Measurements from ENCODE around the gene REXO5. TPM values are rescaled to one million over a fixed set of nuclear protein-coding genes. Genes with fewer than 3 reads are reported as not detected.
A peak's percentile ranks its signal among the peaks of the same experiment; 100 is the strongest.

REXO5 gene
- total and polyA plus RNA-seq, 7 donors, result 0.63 to 1.8 (median 1.1) TPM

- WGBS, 3 donors, result 93 to 97% (median 94%) methylated on average over 2 of the region's 2 CpGs
- Histone ChIP-seq H3K4me1 (no peaks in the 10 kb centered on the region), H3K4me3 (no peak overlapping the region), H3K36me3 (ENCODE audit: insufficient read depth in 1 of 2, low read depth in 1 of 2) (no peaks in the 10 kb centered on the region), H3K27ac (no peak overlapping the region), H3K27me3 (ENCODE audit: insufficient read depth in 3 of 3, low read length in 2 of 3) (no peaks in the 10 kb centered on the region), H3K9me3 (no peaks in the 10 kb centered on the region)
- ATAC-seq, result no peak
- DNase-seq, result no peak
- intact Hi-C loops (cut with DNase I), result no loop called here
- no peak for TF ChIP-seq CTCF (IDR thresholded peaks at IDR 0.05)
Measured at GRCh38 chr16:20839504-20839903, 33.2 kb downstream of the REXO5 start.

GRCh38 chr16:20844054-20844453, 37.7 kb downstream of the REXO5 start:
- H3K36me3 ChIP-seq (ENCODE audit: insufficient read depth in 1 of 2, low read depth in 1 of 2), result no peaks in the 10 kb centered on the region
- H3K4me3 ChIP-seq, result no peak overlapping the region
- H3K27me3 ChIP-seq (ENCODE audit: insufficient read depth in 3 of 3, low read length in 2 of 3), result no peaks in the 10 kb centered on the region
- intact Hi-C loops (cut with DNase I), result no loop called here
- H3K4me1 ChIP-seq, result no peaks in the 10 kb centered on the region
- DNase-seq (no peak), ATAC-seq (no peak)
- no peak overlapping the region for H3K27ac ChIP-seq
- WGBS, 3 donors, result 92 to 98% (median 96%) methylated on average over 2 of the region's 2 CpGs
- H3K9me3 ChIP-seq, result no peaks in the 10 kb centered on the region
- TF ChIP-seq CTCF (IDR thresholded peaks at IDR 0.05), result no peak

- Histone ChIP-seq H3K36me3 (ENCODE audit: insufficient read depth in 1 of 2, low read depth in 1 of 2) (no peaks in the 10 kb centered on the region), H3K27ac (no peak overlapping the region), H3K9me3 (no peaks in the 10 kb centered on the region), H3K27me3 (ENCODE audit: insufficient read depth in 3 of 3, low read length in 2 of 3) (no peaks in the 10 kb centered on the region), H3K4me3 (no peak overlapping the region), H3K4me1 (no peaks in the 10 kb centered on the region)
- ATAC-seq (no peak), DNase-seq (no peak)
- no peak for TF ChIP-seq CTCF (IDR thresholded peaks at IDR 0.05)
- WGBS, 3 donors, result 68 to 78% (median 78%) methylated on average over 3 of the region's 3 CpGs
- intact Hi-C loops (cut with DNase I), result no loop called here
Measured at GRCh38 chr16:20844588-20844987, 38.3 kb downstream of the REXO5 start.

- H3K4me3 ChIP-seq, result no peak overlapping the region
- H3K4me1 ChIP-seq, result peaks cover 4% of the 10 kb centered on the region
- H3K27ac ChIP-seq, result no peak overlapping the region
- no peak for TF ChIP-seq CTCF (IDR thresholded peaks at IDR 0.05)
- intact Hi-C loops (cut with DNase I), result no loop called here
- no peaks in the 10 kb centered on the region for H3K36me3 ChIP-seq (ENCODE audit: insufficient read depth in 1 of 2, low read depth in 1 of 2)
- DNase-seq, result peak in 1 of 2 donors; percentile 39
- no peaks in the 10 kb centered on the region for H3K9me3 ChIP-seq
- ATAC-seq, result peak in 3 of 4 donors; percentile 33 to 53 (median 46)
- WGBS, 3 donors, result 28 to 41% (median 30%) methylated on average over 6 of the region's 6 CpGs
- H3K27me3 ChIP-seq (ENCODE audit: insufficient read depth in 3 of 3, low read length in 2 of 3), result no peaks in the 10 kb centered on the region
Measured at GRCh38 chr16:20846030-20846429, 39.7 kb downstream of the REXO5 start.

- Histone ChIP-seq H3K4me1 (peaks cover 9% of the 10 kb centered on the region), H3K27me3 (ENCODE audit: insufficient read depth in 3 of 3, low read length in 2 of 3) (no peaks in the 10 kb centered on the region), H3K27ac (no peak overlapping the region), H3K36me3 (ENCODE audit: insufficient read depth in 1 of 2, low read depth in 1 of 2) (no peaks in the 10 kb centered on the region), H3K4me3 (no peak overlapping the region), H3K9me3 (no peaks in the 10 kb centered on the region)
- no peak for TF ChIP-seq CTCF (IDR thresholded peaks at IDR 0.05)
- ATAC-seq, result no peak
- DNase-seq, result no peak
- intact Hi-C loops (cut with DNase I), result no loop called here
Measured at GRCh38 chr16:20846551-20846950, 40.2 kb downstream of the REXO5 start.
